Activated CD4-positive, CD25-positive, alpha-beta regulatory T cell treated with anti-CD3 and anti-CD28 coated beads, Interleukin-2, amount 50 U/mL, for 16 hours (primary cell): Measurements from ENCODE around the gene MAT1A.
"Not testable (repeated sequence)": the region's sequence is repeated elsewhere in the genome, so short reads cannot be mapped to it uniquely, and the experiment has no call there.

Source experiments
- DNase-seq: peaks from one replicate; pipeline ENCODE4 v3.0.0-alpha.2; 2020; ENCODE audit warnings: low read depth, low spot score

Gene MAT1A

DNA sequence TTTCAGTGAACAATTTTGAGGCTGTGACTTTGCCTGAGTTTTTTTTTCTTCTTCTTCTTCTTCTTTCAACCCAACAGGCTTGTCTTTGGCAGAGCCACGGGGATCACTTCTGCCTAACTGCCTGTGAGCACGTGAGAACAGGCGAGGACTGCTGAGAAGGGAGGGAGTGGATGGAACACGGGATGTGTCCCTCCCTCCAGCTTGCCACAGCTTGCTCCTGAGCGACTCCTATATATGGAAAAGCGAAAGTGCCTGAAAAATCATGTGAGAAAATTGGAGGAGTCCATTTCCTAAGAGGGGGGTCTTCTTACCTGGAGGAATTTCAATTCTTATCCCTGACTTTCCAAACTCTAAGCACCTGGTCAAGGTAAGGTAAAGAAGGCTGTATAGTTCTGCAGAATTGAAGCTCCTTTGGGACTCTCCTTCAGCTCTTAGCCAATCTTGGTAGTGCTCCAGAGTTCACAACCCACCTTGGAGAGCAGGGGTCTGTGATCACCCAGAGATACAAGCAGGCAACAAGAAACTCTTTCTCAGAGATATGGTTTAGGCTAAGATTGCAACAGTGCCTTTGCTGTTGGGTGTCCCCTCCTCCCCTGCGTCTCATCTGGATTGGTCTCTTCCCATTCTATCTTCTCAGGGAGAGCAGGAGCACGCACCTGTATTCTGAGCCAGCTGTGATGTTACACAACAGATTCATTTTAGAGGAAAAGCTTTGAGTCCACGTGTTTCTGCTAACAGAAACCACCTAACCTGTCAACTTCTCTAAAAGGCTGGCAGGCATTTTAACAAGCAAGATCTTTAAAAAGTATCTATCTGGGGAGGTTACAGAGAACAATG lies at the start of gene MAT1A:
TSS of gene MAT1A (minus strand) at position 208 of the 837 bp plus-strand sequence. CDS start 235 bp downstream, outside the sequence.
- no peak for DNase-seq

DNA sequence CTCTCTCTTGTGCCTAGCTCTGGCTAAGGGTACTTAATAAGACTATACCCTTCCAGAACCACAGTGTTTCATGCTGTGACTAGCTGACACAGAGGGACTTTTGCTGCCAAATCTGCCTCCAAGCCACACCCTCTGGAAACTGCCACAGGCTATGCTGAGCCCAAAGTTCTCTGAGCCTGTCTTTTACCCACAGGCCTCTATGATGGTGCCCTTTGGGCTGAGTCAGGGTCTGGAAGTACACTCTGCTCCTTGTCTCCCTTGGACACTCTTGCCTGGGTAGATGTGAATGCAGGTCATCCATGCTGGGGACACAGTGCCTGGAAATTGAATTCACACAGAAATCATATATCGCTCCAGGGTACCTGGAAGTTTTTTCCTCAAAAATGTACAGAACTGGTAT lies 44.5 kb upstream of the MAT1A start:
- DNase-seq = no peak

GRCh38 chr10:80324891-80325364 lies 35.5 kb upstream of the MAT1A start:
- DNase-seq = no peak

DNA sequence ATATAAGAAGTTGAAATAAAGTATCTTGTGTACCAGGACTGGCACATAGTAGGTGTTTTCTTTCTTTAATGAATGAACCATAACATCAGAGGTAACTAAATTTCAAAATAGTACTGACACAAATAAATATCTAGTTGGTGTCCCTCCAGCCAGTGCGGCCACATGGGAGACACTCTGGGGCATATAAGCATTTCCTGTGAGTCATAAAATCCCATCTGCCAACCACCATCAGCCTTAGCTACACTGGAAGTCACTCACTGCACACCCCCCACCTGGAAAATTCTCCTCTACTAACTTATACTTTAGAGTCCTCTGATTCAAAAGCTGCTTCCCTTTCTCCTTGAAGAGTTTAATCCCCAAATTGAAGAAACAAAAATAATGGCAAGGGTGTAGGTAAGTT lies 34.6 kb upstream of the MAT1A start:
- no peak for DNase-seq

- no peak for DNase-seq
Measured at GRCh38 chr10:80323311-80323710, 33.9 kb upstream of the MAT1A start.

- no peak for DNase-seq
Measured at GRCh38 chr10:80322711-80323110, 33.3 kb upstream of the MAT1A start.

- no peak for DNase-seq
Measured at GRCh38 chr10:80322158-80322557, 32.7 kb upstream of the MAT1A start.

DNA sequence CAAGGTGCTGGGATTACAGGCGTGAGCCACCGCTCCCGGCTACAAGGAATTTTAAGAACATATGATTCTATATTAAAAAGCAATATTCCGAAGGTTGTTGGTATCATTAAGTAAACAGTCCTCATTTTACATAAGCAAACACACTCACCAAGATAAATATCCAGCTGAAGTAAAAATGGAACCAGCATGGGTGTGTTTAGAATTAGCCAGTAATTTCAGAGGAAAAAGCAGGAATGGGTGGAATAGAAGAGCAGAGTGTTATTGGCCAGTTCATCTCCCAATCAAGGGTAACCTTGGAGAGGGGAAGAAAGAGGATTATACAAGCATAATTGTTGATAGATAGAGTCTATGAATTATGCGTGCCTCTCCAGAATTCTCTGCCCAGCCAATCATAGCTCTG lies 31.7 kb upstream of the MAT1A start:
- DNase-seq = no peak

GRCh38 chr10:80320377-80320776 lies 30.9 kb upstream of the MAT1A start:
- DNase-seq = no peak

GRCh38 chr10:80319725-80320290 lies 30.4 kb upstream of the MAT1A start:
- DNase-seq = no peak

GRCh38 chr10:80319318-80319717 lies 29.9 kb upstream of the MAT1A start:
- DNase-seq = no peak

DNA sequence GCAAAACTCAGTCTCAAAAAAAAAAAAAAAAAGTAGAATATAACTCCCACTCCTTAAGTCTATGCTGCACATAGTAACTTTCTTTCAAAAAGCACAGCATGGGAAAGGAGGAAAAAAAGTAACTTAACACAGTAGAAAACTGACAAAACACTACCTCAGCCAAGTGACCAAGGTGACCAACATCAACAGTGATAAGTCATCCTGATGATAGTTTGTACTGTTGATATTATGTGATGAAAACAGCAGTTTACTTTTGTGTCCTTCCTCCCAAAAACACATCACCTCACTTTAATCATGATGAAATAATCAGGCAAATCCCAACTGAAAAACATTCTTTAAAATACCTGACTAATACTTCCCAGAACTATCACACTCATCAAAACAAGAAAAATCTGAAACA lies 29.3 kb upstream of the MAT1A start:
- no peak for DNase-seq

DNA sequence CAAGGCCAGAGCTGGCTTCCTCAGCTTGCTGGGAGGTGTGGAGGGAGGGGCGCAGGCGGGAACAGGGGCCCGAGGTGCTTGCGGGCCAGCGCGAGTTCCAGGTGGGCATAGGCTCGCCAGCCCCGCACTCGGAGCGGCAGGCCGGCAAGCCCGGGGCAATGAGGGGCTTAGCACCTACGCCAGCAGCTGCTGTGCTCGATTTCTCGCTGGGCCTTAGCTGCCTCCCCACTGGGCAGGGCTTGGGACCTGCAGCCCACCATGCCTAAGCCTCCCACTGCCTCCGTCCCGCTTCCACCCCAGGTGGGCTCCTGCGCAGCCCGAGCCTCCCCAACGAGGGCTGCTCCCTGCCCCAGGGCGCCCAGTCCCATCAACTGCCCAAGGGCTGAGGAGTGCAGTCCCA lies 25.9 kb upstream of the MAT1A start:
- no peak for DNase-seq

- DNase-seq = no peak
Measured at GRCh38 chr10:80313523-80313922, 24.1 kb upstream of the MAT1A start.

- not testable (repeated sequence) for DNase-seq
Measured at GRCh38 chr10:80305989-80306388, 16.5 kb upstream of the MAT1A start.

DNA sequence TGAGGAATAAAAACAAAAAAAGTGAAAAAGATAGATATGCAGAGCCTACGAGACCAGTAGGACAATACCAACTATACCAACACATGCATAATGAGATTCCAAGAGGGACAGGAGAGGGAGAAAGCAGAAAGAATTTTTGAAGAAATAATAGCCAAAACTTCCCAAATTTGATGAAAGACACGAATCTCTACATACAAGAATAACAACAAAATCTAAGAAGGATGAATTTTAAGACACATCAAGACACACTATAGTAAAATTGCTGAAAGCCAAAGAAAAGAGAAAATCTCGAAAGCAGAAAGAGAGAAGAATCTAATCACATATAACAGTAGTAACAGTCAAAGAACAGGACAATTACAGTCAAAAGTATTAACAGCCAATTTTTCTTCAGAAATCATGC lies 7.5 kb upstream of the MAT1A start:
- DNase-seq = no peak

- no peak for DNase-seq
Measured at GRCh38 chr10:80292607-80293239, 3.3 kb upstream of the MAT1A start.

DNA sequence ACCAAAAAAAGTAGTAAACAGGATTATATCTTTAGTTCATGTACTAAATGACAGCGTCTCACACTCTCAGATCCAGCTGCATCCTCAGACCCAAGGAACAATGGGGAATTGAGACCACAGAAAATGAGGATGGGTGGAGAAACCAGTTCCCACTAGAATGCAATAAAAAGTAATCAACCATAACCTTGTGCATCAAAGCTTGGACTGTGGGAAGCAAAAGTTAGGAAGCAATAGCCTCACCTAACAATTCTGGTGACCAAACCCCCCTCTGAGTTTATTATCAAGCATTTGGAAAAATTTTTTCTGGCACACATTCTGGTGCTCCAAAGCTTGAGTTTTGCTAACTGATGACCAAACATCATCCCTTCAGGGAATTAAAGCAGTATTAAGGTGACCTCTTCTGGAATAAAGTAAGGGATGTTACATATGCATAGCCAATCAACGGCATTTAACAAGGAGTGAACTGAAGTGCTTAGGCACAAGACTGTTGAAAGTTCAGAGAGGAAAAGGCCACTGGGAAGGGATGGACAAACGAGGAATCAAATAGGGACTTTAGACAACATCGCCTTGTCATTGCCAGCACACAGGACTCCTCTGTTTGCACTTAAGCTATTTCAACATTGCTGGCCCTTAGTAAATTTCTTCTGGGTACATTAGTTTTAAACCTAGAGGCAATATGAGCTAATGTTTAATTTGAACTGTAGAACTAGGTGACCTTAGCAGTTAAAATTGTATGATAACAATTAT lies 1.2 kb upstream of the MAT1A start:
- DNase-seq = no peak

DNA sequence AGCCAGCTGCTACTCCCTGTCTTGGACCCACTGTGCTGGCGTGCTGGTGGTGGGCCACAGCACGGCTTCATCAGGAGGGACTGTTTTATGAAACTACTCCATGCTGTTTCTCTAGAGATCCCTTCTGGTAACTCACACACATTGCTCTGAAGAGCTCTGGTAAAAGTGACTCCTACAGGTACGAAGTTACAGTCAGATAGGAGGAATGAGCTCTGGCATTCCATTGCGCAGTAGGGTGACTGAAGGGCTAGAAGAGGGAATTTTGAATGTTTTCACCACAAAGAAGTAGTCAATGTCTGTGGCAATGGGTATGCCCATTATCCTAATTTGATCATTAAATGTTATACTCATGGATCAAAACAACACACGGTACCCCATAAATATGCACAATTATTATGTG lies 609 bp downstream of the MAT1A start:
- no peak for DNase-seq

DNA sequence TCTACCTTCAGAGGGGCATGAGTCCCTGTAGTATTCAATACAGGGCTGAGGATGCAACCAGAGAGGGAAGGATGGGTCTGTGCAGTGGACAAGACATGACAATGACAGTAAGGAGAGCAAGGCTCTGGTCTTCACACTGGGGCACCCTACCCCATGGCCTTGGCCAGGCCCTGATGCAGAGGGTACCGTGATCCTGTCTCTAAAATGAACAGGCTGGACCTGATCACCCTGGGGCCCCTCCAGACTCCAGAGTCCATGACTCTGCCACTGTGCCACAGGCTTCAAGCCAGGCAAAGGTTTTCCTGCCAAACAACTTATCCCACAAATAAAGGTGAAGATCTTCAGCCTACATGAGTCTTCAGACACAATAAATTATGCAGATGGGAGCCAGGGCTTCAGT lies 4.9 kb downstream of the MAT1A start:
- DNase-seq = no peak

- no peak for DNase-seq
Measured at GRCh38 chr10:80283536-80284199, 5.8 kb downstream of the MAT1A start.

DNA sequence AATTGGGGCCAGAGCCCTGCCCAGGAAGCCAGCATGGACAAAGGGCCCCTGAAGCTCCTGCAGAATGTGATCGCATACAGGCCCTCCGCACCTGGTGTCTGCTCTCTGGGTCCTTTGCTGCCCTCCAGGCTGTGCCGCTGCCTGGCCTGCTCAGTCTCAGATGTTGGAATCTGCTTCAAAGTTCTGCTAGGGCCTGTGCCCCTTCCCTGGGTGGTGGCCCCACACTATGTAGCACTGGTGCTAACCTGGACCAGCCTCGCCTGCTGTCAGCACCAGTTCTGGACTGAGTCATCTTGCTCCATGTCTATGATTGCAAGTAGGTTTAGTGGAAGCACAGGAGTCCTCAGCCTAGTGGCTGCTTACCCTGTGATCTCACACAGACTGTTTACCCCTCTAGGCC lies 6.3 kb downstream of the MAT1A start:
- DNase-seq = no peak
